Stimulated activated CD8-positive, alpha-beta memory T cell treated with anti-CD3 and anti-CD28 coated beads, Interleukin-4, amount 100 ng/mL, for 24 hours (primary cell): Measurements from ENCODE around the gene NRP2.
A peak's percentile ranks its signal among the peaks of the same experiment; 100 is the strongest.

ENCODE experiments used
- DNase-seq: peaks from one replicate; pipeline ENCODE4 v3.0.0-alpha.2; 2020; ENCODE audit warnings: low read depth

The NRP2 gene

DNA sequence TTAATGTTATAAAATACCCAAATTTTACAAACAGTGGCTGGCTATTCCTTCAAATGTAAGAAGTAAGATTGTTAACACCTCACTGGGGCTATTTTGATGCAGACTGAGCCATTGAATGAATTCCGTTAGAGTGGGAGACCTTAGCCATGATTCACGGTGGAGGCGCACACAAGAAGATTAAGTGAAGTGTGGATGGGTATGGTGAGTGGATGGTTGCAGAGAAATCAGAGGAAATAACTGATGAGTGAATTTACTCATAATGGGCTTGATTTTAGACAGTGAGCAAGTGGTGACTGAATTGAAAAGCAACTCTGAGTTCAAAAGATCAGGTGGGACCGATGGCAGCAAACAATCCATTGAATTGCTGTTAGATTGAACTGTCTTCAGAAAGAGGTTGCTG is 75.0 kb downstream of the NRP2 start:
- DNase-seq, result no peak

GRCh38 chr2:205758051-205758450 is 75.8 kb downstream of the NRP2 start:
- DNase-seq, result no peak

- no peak for DNase-seq
Measured at GRCh38 chr2:205758500-205758899, 76.2 kb downstream of the NRP2 start.

DNA sequence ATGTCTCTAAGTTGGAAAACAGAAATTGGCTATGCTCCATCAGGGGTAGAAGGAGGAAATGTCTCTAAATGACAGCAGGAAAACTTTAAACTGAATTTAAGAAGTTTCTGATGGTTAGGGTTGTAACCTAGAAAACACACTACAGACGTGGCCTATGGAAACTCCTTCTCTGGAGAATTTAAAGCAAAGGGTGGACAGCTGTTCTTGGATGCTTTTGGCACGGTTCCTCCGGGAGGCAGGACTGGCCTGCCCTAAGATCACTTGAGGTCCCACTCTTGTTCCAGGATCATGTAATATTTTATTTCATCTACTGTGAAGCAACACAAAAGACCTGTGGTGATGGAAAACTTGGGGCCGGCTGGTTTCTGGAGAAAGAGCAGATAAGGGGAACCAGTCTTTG is 77.0 kb downstream of the NRP2 start:
- no peak for DNase-seq

- no peak for DNase-seq
Measured at GRCh38 chr2:205759732-205760131, 77.4 kb downstream of the NRP2 start.

DNA sequence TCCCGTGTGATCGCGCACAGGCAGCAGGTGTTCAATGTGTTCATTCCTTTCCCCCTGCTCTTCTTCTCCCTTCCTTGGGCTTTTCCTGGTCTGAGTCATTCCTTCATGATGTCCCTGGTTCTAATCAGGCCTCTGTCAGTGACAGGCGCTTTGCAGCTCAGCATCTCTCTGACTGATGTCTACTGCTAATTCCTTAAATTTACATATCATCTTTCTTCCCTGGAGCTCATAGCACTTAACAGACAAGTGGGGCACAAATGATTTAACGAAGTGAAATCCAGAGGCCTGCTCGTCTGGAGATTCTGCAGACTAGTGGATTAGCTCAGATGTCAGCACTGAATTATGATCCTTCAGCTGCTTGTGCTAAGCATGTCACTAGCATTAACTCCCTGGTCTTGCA is 77.9 kb downstream of the NRP2 start:
- no peak for DNase-seq

GRCh38 chr2:205761421-205761820 is 79.1 kb downstream of the NRP2 start:
- DNase-seq, result no peak

- DNase-seq, result no peak
Measured at GRCh38 chr2:205762881-205763280, 80.6 kb downstream of the NRP2 start.

- no peak for DNase-seq
Measured at GRCh38 chr2:205763708-205764211, 81.5 kb downstream of the NRP2 start.

- no peak for DNase-seq
Measured at GRCh38 chr2:205764270-205764746, 82.0 kb downstream of the NRP2 start.

GRCh38 chr2:205765151-205765550 is 82.8 kb downstream of the NRP2 start:
- DNase-seq, result no peak

DNA sequence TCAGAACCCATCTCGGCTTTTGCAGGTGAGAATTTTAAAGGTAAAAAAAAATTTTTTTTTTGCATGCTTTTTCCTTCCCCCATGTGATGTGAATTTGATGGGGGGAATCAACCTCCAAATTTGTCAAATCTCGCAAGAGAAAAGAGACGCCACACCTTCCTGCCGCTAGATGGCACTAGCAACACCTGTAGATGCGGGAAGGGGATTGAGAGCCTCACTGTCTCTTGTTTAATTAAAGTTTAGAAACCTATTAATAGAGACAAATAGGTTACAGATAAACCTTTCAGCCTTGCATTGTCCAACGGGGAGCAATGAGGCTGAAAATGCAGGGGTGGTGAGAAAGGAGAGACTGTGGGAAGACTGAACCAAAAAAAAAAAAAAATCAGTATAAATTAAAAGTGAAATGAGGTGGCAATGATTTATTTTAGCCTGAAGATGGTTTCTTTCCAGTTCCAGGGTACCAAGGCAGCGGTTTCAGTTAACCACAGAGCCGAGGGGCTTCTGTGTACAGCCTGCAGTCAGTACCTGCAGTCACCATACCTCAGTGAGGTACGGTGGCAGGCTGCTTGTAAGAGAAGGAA is 84.6 kb downstream of the NRP2 start:
- DNase-seq, result peak; percentile 35

- DNase-seq, result no peak
Measured at GRCh38 chr2:205767617-205768016, 85.3 kb downstream of the NRP2 start.

DNA sequence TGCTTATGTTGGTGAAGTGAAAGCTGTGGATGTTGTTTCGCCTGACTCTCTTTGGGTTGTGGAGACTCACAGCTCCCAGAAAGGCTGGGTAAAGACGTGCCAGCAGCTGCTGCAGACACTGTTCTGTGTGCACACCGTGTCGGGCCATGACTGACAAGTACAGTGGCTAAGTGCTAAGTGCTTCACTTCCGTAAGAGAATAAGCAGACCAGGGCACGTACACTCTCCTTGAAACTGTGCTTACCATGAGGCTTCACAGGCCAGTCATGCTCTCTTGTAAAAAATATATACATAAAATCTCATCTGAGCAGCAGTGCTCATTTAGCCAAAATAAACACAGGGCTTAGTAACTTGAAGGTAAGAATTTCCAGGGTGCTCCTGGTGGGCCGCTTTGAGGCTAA is 86.0 kb downstream of the NRP2 start:
- DNase-seq, result no peak

GRCh38 chr2:205768815-205769494 is 86.7 kb downstream of the NRP2 start:
- DNase-seq, result no peak

DNA sequence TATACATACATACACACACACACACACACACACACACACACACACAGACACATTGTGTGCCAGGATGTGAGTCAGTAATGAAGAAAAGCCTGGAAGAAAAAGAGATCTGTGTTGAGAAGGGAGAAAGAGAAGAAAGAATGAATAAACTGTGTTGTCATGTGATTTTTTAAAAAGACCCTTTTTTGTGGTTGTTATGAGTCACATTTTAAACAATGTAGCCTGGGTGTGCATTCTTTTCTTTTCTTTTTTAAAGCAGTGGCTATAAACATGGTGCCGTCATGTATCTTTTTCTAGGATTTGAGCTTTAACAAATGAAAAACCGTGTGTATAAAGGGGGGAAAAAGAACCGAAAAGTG is 87.2 kb downstream of the NRP2 start:
- no peak for DNase-seq

DNA sequence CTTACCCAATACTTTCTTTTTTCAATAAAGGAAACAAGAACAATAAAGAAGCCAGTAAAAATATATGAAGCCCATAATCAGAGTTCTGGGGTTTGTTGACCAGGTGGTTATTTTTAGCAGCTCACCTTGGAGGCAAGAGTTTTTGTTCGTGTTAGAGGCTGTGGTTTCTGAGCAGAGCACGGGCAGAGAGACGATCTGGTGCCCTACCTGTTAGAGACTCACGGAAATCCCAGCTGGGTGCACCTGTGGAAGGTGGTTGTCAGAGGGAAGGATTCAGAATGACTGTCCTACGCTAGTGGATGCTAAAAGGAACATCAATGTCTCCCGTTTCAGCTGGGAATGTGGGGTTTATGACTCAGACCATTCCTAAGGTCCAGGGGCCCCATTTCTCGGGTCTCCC is 87.6 kb downstream of the NRP2 start:
- no peak for DNase-seq

GRCh38 chr2:205770577-205770976 is 88.3 kb downstream of the NRP2 start:
- DNase-seq, result no peak

DNA sequence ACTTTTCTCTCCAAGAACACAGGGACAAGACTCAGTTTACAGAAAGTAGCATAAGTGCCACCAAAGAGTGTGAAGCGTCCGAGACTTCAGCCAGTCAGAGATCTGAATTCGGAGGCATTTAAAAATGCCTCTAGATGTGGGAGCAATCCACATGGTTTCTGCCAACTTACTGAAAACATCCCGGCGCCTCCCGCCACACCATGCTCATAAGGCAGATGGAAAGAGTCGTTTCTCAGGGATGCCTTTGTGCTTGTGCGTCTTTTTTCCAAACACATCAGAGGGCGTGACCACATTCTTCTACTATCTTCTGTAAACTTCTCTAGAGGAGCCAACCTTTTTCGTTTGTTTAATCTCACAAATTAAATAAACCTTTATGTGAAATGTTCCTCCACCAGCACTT is 88.7 kb downstream of the NRP2 start:
- DNase-seq, result no peak

- no peak for DNase-seq
Measured at GRCh38 chr2:205771666-205772065, 89.4 kb downstream of the NRP2 start.

GRCh38 chr2:205772983-205773382 is 90.7 kb downstream of the NRP2 start:
- no peak for DNase-seq

DNA sequence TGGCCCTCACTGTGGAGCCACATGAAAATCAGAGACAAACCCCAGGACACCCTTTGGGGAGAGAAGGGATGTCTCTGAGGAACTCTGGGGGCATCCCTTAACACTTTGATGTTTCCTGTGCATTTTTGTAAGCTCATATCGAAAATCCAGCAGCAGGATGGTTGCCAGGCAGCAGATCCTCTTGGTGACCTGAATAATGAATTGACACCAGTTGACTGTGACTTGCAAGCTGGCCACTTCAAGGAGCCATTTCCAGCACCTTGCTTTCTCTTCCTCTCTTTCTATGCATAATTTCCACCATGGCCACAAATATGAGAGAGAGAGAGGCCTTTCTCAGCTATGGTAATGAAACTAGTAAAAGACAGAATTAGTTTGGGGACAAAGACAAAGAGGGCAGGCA is 91.7 kb downstream of the NRP2 start:
- no peak for DNase-seq

- DNase-seq, result no peak
Measured at GRCh38 chr2:205775097-205775877, 93.0 kb downstream of the NRP2 start.
